Karpas-422 (cell line): ENCODE measurements around the gene ZNF324B. TPM values are rescaled to one million over a fixed set of nuclear protein-coding genes. Genes with fewer than 3 reads are reported as not detected.
"Not testable (repeated sequence)": the region's sequence is repeated elsewhere in the genome, so short reads cannot be mapped to it uniquely, and the experiment has no call there.

Experiments
- DNase-seq: peaks from one replicate; pipeline ENCODE4 v3.0.0-alpha.2; 2015
- H2AFZ ChIP-seq: fragments of 200-600 bp; sonication (generic); 2 replicates; pipeline ENCODE4 v1.6.1; 2014; ENCODE audit warnings: antibody characterized with exemption, low read length, mixed read lengths
- H3K27ac ChIP-seq: fragments of 200-600 bp; sonication (generic); 2 replicates; pipeline ENCODE4 v1.5.1; 2014; ENCODE audit warnings: mild to moderate bottlenecking, low read length, moderate library complexity
- H3K27me3 ChIP-seq: fragments of 200-600 bp; sonication (generic); 2 replicates; pipeline ENCODE4 v1.6.1; 2014; ENCODE audit warnings: low read length, mixed read lengths
- H3K36me3 ChIP-seq: fragments of 200-600 bp; sonication (generic); 2 replicates; pipeline ENCODE4 v1.6.1; 2014; ENCODE audit warnings: low read length, mixed read lengths; ENCODE audit not compliant: insufficient read depth
- H3K4me1 ChIP-seq: fragments of 200-600 bp; sonication (generic); 2 replicates; pipeline ENCODE4 v1.6.1; 2014; ENCODE audit warnings: mild to moderate bottlenecking, low read length, mixed read lengths
- H3K4me2 ChIP-seq: fragments of 200-600 bp; sonication (generic); 2 replicates; pipeline ENCODE4 v1.6.1; 2014; ENCODE audit warnings: low read length, low read depth, mild to moderate bottlenecking; ENCODE audit not compliant: poor library complexity, severe bottlenecking
- H3K4me3 ChIP-seq: fragments of 200-600 bp; sonication (generic); 2 replicates; pipeline ENCODE4 v1.5.1; 2014; ENCODE audit warnings: mild to moderate bottlenecking, antibody characterized with exemption, low read length, mixed read lengths
- H3K79me2 ChIP-seq: fragments of 200-600 bp; sonication (generic); 2 replicates; pipeline ENCODE4 v1.6.1; 2014; ENCODE audit warnings: mild to moderate bottlenecking, low read length, mixed read lengths
- H3K9ac ChIP-seq: fragments of 200-600 bp; sonication (generic); 2 replicates; pipeline ENCODE4 v1.6.0; 2014; ENCODE audit warnings: low read length
- H3K9me2 ChIP-seq: fragments of 200-600 bp; sonication (generic), shearing (Covaris generic); replicated peaks from 2 replicates; pipeline ENCODE4 v1.6.0; 2014; ENCODE audit warnings: mild to moderate bottlenecking, low read length, moderate library complexity; ENCODE audit not compliant: insufficient read depth
- H3K9me3 ChIP-seq: fragments of 300-700, 200-600 bp; sonication (generic); 2 replicates; pipeline ENCODE4 v1.6.1; 2014; ENCODE audit warnings: low read length, mixed read lengths
- H4K20me1 ChIP-seq: fragments of 200-600 bp; sonication (generic); 2 replicates; pipeline ENCODE4 v1.6.1; 2014; ENCODE audit warnings: mild to moderate bottlenecking, antibody characterized with exemption, low read length, low read depth; ENCODE audit not compliant: insufficient read depth
- total RNA-seq: library from RNA; depleted of rRNA; stranded (reverse); fragments of >200 nt; shearing (Covaris generic); gene quantifications from 2 replicates; pipeline ENCODE4 v1.2.3, GENCODE V29; 2014; ENCODE audit warnings: low replicate concordance; rRNA removed

ZNF324B gene
- 21.2 and 22.5 TPM in 2 replicates for total RNA-seq

- Histone ChIP-seq H3K4me3 (peak within 1 kb of the TSS; percentile 94), H4K20me1 (no peaks in the 10 kb centered on the region), H3K4me1 (peaks cover 11% of the 10 kb centered on the region), H3K4me2 (peak within 1 kb of the TSS; percentile 83), H3K9me2 (no peaks in the 10 kb centered on the region), H3K27me3 (peaks cover 5% of the 10 kb centered on the region; the same call in 1 of the 2 replicates), H3K79me2 (peaks cover 9% of the 10 kb centered on the region), H2AFZ (peak within 1 kb of the TSS; percentile 88), H3K27ac (no peak within 1 kb of the TSS; the same call in 1 of the 2 replicates), H3K9ac (peak within 1 kb of the TSS; percentile 90), H3K36me3 (no peaks in the 10 kb centered on the region; the same call in 1 of the 2 replicates), H3K9me3 (peaks cover 15% of the 10 kb centered on the region)
- DNase-seq: peak; percentile 100
Measured at GRCh38 chr19:58451358-58452101, at the start of gene ZNF324B. TSS of gene ZNF324B (plus strand) at chr19:58451622. CDS start at chr19:58453702, 2,080 bp downstream.

- no peak for DNase-seq
Measured at GRCh38 chr19:58401840-58402421, 49.5 kb upstream of the ZNF324B start.

GRCh38 chr19:58403920-58404478 is 47.4 kb upstream of the ZNF324B start:
- not testable (repeated sequence) for H3K9ac ChIP-seq, H3K9me2 ChIP-seq, H3K36me3 ChIP-seq, H3K27ac ChIP-seq, H3K27me3 ChIP-seq, H3K4me3 ChIP-seq, H4K20me1 ChIP-seq, DNase-seq, H3K9me3 ChIP-seq, H3K4me2 ChIP-seq, H2AFZ ChIP-seq
- peaks cover 34% of the 10 kb centered on the region for H3K79me2 ChIP-seq
- peaks cover 36% of the 10 kb centered on the region for H3K4me1 ChIP-seq

More at GRCh38 chr19:58401840-58402421, 49.5 kb upstream of the ZNF324B start:
- Histone ChIP-seq H3K27me3 (no peaks in the 10 kb centered on the region), H4K20me1 (no peaks in the 10 kb centered on the region), H2AFZ (no peak overlapping the region), H3K9me3 (no peaks in the 10 kb centered on the region), H3K36me3 (no peaks in the 10 kb centered on the region), H3K9ac (peak overlapping the region; percentile 89), H3K9me2 (no peaks in the 10 kb centered on the region), H3K4me2 (peak overlapping the region; percentile 95), H3K4me1 (peaks cover 27% of the 10 kb centered on the region), H3K79me2 (peaks cover 19% of the 10 kb centered on the region), H3K4me3 (peak overlapping the region; percentile 86), H3K27ac (peak overlapping the region; percentile 57; the same call in 1 of the 2 replicates)

GRCh38 chr19:58406818-58407657 is 44.4 kb upstream of the ZNF324B start:
- Histone ChIP-seq H4K20me1 (no peaks in the 10 kb centered on the region), H3K9me3 (no peaks in the 10 kb centered on the region), H3K79me2 (peaks cover 54% of the 10 kb centered on the region), H3K4me2 (peak overlapping the region; percentile 74), H3K4me3 (peak overlapping the region; percentile 94), H3K9ac (peak overlapping the region; percentile 78), H3K27me3 (no peaks in the 10 kb centered on the region), H3K4me1 (peaks cover 34% of the 10 kb centered on the region), H3K9me2 (no peaks in the 10 kb centered on the region), H3K27ac (peak overlapping the region; percentile 60; the same call in 1 of the 2 replicates), H3K36me3 (0 out of 2 replicates have a peak, but pooled peaks cover 3% of the 10 kb centered on the region), H2AFZ (no peak overlapping the region)
- DNase-seq: peak; percentile 76

GRCh38 chr19:58407658-58408151 is 43.7 kb upstream of the ZNF324B start:
- no peak for DNase-seq
- Histone ChIP-seq H3K4me3 (peak overlapping the region; percentile 94), H3K9ac (peak overlapping the region; percentile 78), H3K9me2 (no peaks in the 10 kb centered on the region), H3K27ac (peak overlapping the region; percentile 60), H3K36me3 (peaks cover 7% of the 10 kb centered on the region), H3K9me3 (no peaks in the 10 kb centered on the region), H3K4me2 (peak overlapping the region; percentile 74), H3K79me2 (peaks cover 52% of the 10 kb centered on the region), H4K20me1 (no peaks in the 10 kb centered on the region), H3K4me1 (peaks cover 27% of the 10 kb centered on the region), H3K27me3 (no peaks in the 10 kb centered on the region), H2AFZ (no peak overlapping the region)

GRCh38 chr19:58408152-58409009 is 43.0 kb upstream of the ZNF324B start, which contains the start of gene ZNF584:
TSS of gene ZNF584 (plus strand) at chr19:58408649. CDS start at chr19:58409148, 499 bp downstream.
- H3K27me3 ChIP-seq: no peaks in the 10 kb centered on the region
- H3K36me3 ChIP-seq: peaks cover 14% of the 10 kb centered on the region
- no peaks in the 10 kb centered on the region for H3K9me2 ChIP-seq
- no peaks in the 10 kb centered on the region for H3K9me3 ChIP-seq
- H3K79me2 ChIP-seq: peaks cover 53% of the 10 kb centered on the region
- peak; percentile 100 for DNase-seq
- peak within 1 kb of the TSS; percentile 60 for H3K27ac ChIP-seq
- peak within 1 kb of the TSS; percentile 61; the same call in 1 of the 2 replicates for H2AFZ ChIP-seq
- H4K20me1 ChIP-seq: no peaks in the 10 kb centered on the region
- peak within 1 kb of the TSS; percentile 94 for H3K4me3 ChIP-seq
- peak within 1 kb of the TSS; percentile 74 for H3K4me2 ChIP-seq
- H3K9ac ChIP-seq: peak within 1 kb of the TSS; percentile 78
- H3K4me1 ChIP-seq: peaks cover 23% of the 10 kb centered on the region
